Measurements from ENCODE around the gene MRTFA. TPM values are rescaled to one million over a fixed set of nuclear protein-coding genes. Genes with fewer than 3 reads are reported as not detected.
"Not testable (repeated sequence)": the region's sequence is repeated elsewhere in the genome, so short reads cannot be mapped to it uniquely, and the experiment has no call there.

Gene MRTFA
- total RNA-seq, 1 donor from 2014 or later: 53.5 TPM

DNA sequence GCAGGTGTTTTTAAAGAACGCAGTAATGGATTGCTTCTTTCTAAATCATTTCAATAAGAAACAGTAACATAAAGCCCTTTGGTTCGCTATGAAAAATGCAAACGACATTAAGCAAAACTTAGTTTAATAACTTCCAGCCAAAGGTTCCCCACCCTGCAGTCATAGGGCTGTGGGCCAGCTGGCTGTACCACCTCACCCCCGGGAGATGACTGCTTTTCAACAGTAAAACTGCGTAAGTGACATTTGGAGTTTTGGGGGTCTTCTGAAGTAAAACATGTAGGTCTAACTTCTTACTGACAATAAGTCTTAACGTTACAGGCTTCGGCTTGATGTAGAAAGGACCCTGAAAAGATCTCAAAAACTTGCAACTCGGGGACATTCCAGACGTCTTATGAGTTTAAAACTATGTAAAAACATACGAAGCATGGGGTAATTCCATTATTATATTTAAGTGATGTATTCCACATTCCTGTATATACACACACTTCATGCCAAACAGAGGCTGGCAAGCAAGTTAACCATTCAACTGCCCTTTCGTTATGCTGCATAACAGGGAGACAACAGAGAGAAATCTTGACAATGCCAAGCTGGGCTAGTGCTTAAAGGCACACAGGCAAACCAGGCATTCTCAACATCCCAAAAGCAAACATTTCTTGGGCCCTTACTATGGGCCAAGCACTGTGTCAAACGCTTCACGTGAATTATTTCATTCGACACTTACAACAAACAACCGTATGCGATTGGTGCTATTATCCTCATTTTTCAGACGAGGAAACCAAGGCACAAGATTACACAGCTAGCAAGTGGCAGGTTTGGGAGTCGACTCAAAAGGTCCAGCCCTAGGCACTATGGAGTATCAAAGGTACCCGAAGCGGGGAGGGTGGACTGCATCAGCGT, 1.2 kb downstream of the MRTFA start:
- DNase-seq (ENCODE audit: low spot score) (no peak), ATAC-seq (no peak)
- intact Hi-C loops (cut with DNase I): no loop called here

- DNase-seq (ENCODE audit: low spot score) (no peak), ATAC-seq (no peak)
- intact Hi-C loops (cut with DNase I): no loop called here
These were observed 2.2 kb downstream of the MRTFA start for GRCh38 chr22:40634119-40634903.

DNA sequence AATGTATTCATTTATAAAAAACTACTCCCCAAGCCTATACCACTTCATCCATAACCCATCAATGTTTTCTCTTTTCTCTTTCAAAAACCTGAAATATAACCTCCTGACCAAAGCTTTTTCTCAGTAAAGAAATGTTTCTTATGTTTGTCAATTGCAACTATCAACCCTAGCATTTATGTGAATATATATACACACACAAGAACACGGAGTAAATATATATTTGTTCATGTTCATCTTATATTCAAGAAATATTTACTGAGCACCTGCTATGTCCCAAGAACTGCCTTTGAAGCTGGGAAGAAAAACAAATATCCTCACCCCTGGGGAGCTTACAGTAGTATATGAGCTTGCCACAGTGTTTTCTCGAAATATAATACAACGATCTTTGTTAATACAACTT, 3.5 kb downstream of the MRTFA start:
- DNase-seq (ENCODE audit: low spot score) (no peak), ATAC-seq (no peak)
- intact Hi-C loops (cut with DNase I): no loop called here

- no peak for DNase-seq (ENCODE audit: low spot score)
- intact Hi-C loops (cut with DNase I): no loop called here
These were observed 4.6 kb downstream of the MRTFA start for GRCh38 chr22:40631925-40632324.

GRCh38 chr22:40628354-40629042, 8.0 kb downstream of the MRTFA start:
- ATAC-seq: no peak
- no peak for DNase-seq (ENCODE audit: low spot score)
- intact Hi-C loops (cut with DNase I): no loop called here

More at GRCh38 chr22:40631925-40632324, 4.6 kb downstream of the MRTFA start:
- ATAC-seq: no peak

DNA sequence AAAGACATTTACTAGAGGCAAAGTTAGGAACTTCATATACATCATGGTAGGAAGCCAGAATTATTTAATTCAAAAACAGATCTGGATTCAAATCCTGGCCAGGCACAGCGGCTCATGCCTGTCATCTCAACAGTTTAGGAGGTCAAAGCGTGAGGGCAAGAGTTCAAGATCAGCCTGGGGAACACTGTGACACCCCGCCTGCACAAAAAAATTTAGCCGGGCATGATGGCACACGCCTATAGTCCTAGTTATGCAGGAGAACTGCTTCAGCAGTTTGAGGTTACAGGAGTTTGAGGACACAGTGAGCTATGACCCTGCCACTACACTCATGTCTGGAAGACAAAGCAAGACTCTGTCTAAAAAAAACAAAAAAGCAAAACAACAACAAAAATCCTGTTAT, 8.9 kb downstream of the MRTFA start:
- DNase-seq (ENCODE audit: low spot score) (no peak), ATAC-seq (no peak)
- intact Hi-C loops (cut with DNase I): no loop called here

DNA sequence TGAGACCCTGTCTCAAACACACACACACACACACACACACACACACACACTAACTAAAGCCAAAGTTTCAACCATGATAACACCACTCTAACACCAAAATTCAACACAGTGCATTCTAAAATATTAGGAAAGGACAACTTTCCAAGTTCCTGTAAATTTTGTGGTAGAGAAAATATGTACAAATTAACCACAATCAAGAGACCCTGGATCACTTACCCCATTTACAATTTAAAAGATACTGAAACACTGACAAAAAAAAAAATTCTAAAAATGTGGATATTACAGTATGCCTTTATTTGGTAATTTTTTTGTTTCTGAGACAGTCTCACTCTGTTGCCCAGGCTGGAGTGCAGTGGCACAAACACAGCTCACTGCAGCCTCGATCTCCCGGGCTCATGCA, 9.7 kb downstream of the MRTFA start:
- no peak for DNase-seq (ENCODE audit: low spot score)
- intact Hi-C loops (cut with DNase I): no loop called here
- no peak for ATAC-seq

DNA sequence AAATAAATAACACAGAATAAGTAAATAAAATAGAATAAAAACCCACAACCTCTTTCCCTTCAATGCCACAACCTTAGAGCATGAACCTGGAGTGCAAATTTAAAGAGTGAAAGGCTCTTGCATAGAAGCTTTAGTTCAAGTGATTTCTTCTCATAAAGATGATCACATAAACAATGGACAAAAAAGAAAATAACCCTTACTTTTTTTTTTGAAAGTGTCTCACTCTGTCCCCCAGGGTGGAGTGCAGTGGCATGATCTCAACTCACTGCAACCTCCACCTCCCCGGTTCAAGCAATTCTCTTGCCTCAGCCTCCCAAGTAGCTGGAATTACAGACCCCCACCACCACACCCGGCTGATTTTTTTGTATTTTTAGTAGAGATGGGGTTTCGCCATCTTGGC, 10.7 kb downstream of the MRTFA start:
- ATAC-seq; DNase-seq (ENCODE audit: low spot score); intact Hi-C loops (cut with DNase I): not testable (repeated sequence)

DNA sequence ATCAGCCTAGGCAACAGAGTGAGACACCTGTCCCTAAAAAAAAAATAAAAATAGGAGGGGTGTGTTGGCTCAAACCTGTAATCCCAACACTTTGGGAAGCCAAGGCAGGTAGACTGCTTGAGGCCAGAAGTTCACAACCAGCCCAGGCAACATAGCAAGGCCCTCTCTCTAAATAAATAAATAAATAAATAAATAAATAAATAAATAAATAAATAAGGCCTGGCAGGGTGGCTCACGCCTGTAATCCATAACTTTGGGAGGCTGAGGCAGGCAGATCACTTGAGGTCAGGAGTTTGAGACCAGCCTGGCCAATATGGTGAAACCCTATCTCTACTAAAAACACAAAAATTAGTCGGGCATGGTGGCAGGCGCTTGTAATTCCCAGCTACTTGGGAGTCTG, 11.2 kb downstream of the MRTFA start:
- DNase-seq (ENCODE audit: low spot score); ATAC-seq; intact Hi-C loops (cut with DNase I): not testable (repeated sequence)

GRCh38 chr22:40624770-40625169, 11.7 kb downstream of the MRTFA start:
- intact Hi-C loops (cut with DNase I): no loop called here
- no peak for ATAC-seq
- DNase-seq (ENCODE audit: low spot score): no peak

DNA sequence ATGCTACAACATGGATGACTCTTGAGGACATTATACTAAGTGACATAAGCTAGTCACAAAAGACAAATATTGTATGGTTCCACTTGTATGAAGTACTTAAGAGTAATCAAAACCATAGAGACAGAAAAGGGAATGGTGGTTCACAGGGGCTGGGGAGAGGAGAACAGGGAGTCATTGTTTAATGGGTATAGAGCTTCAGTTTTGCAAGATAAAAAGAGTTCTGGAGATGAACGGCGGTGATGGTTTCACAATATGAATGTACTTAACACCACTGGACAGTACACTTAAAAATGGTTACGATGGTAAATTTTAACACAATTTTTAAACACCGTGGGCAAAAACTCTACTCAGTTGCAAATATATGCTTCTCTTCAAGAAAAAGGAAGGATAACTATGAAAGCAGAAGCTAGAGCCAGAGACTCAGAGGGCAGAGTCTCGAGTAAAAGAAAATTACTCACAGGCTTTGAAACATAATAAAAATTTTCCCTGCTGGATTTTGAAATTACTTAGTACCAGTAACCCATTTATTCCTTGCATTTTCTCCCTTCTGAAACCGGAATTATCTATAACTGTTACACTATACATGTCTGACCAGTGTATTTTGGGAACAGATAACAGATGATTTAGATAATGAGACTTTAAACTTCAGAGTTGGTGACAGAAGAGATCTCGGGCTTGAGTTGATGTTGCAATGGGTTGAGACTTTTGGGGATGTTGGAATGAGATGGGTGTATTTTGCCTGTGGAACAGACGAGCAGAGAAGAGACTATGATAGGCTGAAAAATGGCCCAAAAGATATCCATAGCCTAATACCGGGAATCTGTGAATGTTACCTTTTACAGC, 15.0 kb downstream of the MRTFA start:
- intact Hi-C loops (cut with DNase I): no loop called here
- ATAC-seq: no peak
- no peak for DNase-seq (ENCODE audit: low spot score)

GRCh38 chr22:40620464-40621046, 16.0 kb downstream of the MRTFA start:
- ATAC-seq (no peak), DNase-seq (ENCODE audit: low spot score) (no peak)
- intact Hi-C loops (cut with DNase I): no loop called here

DNA sequence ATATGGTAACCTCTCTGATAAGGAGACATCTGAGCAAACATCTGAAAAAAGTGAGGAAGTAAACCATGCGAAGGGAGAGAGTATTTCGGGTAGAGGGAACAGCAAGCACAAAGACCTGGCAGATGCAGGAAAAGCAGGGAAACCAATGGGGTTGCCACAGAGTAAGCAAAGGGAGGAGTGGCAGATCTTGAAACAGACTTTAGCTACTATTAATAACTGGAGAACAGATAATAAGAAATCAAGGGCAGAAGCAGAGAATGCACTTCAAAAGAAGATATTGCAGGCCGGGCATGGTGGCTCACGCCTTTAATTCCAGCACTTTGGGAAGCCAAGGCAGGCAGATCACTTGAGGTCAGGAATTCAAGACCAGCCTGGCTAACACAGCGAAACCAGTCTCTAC, 18.1 kb downstream of the MRTFA start:
- intact Hi-C loops (cut with DNase I): no loop called here
- ATAC-seq (no peak), DNase-seq (ENCODE audit: low spot score) (no peak)

- ATAC-seq: no peak
- DNase-seq (ENCODE audit: low spot score): no peak
- intact Hi-C loops (cut with DNase I): no loop called here
These were observed 19.9 kb downstream of the MRTFA start for GRCh38 chr22:40616578-40616977.

DNA sequence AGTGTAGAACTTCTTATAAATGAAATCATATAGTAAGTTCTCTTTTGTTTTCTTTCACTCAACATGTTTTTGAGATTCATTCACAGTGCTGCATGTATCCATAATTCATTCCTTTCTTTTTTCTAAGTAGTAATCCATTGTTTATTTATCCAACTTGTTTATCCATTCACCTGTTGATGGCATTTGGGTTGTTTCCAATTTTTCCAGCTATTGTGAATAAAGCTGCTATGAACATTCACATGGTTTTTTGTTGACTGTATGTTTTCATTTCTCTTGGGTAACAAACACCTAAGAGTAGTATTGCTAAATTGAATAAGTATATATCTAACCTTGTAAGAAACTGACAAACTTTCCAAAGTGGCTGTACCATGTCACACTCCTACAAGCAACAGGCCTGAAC, 23.5 kb downstream of the MRTFA start:
- no peak for DNase-seq (ENCODE audit: low spot score)
- intact Hi-C loops (cut with DNase I): no loop called here
- no peak for ATAC-seq

DNA sequence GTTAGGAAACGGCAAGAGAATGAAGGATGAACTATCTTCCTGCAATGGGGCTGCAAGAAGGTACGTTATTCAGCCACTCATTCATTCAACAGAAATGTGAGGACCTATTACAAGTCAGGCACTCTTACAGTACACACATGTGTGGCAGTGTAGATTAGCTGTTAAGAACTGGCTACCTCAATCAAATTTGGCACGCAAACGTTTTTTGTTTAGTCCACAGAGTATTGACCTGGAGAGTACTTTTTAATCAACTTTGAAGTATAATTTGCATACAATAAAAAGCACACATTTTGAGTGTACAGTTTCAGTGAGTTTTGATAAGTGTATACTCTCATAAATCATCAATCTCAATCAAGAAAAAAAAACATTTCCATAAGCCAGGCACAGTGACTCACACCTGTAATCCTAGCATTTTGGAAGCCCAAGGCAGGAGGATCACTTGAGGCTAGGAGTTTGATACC, 24.2 kb downstream of the MRTFA start:
- intact Hi-C loops (cut with DNase I): no loop called here
- ATAC-seq (no peak), DNase-seq (ENCODE audit: low spot score) (no peak)

DNA sequence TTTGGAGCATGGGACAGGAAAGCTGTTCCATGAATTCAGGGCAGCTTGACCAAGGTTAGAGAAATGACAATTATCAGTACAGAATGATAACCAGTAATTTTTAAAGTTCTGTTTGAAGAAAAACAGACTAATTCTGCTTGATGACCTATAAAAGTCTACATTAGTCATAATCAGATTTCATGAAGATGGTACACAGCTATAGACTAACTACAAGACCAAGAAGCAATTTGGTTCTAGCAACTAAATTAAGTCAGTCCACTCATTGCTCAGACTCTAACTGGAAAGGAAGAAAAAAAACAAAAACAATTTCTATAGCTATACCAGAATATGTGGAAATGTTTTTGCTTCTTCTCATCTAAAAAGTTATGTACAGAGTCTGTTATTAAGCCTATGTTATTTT, 24.9 kb downstream of the MRTFA start:
- DNase-seq (ENCODE audit: low spot score) (no peak), ATAC-seq (no peak)
- intact Hi-C loops (cut with DNase I): no loop called here

GRCh38 chr22:40610329-40610850, 26.1 kb downstream of the MRTFA start:
- DNase-seq (ENCODE audit: low spot score): no peak
- intact Hi-C loops (cut with DNase I): no loop called here
- ATAC-seq: no peak
